WERI-Rb-1 (cell line): ENCODE measurements around the gene FHAD1.

Experiments
- DNase-seq: peaks from one replicate; pipeline ENCODE4 v3.0.0-alpha.2; 2020
- H3K27ac ChIP-seq: fragments of 250-450 bp; sonication (Bioruptor Pico); 2 replicates; pipeline ENCODE4 v1.5.1; 2020; ENCODE audit warnings: mild to moderate bottlenecking, moderate library complexity
- H3K27me3 ChIP-seq: fragments of 250-450 bp; sonication (Bioruptor Pico); 2 replicates; pipeline ENCODE4 v1.5.1; 2021; ENCODE audit warnings: mild to moderate bottlenecking, low read depth, moderate library complexity; ENCODE audit not compliant: insufficient read depth, severe bottlenecking
- H3K36me3 ChIP-seq: fragments of 250-450 bp; sonication (Bioruptor Pico); 2 replicates; pipeline ENCODE4 v1.5.1; 2020; ENCODE audit warnings: mild to moderate bottlenecking, moderate library complexity
- H3K4me3 ChIP-seq: 2 replicates; pipeline ENCODE4 v1.5.1; 2011; ENCODE audit warnings: low read depth, mild to moderate bottlenecking, control low read depth, low read length
- H3K9me3 ChIP-seq: fragments of 250-450 bp; sonication (Bioruptor Pico); 2 replicates; pipeline ENCODE4 v1.5.1; 2021; ENCODE audit warnings: mild to moderate bottlenecking, moderate library complexity; ENCODE audit not compliant: severe bottlenecking
- TF ChIP-seq, protein P1 (sequence below): IDR thresholded peaks from 2 replicates; pipeline ENCODE4 v1.5.1; 2011; ENCODE audit warnings: low read depth, mild to moderate bottlenecking, control low read depth, inconsistent platforms, low read length

FHAD1 gene

GRCh38 chr1:15442759-15443158, 195.7 kb downstream of the FHAD1 start:
- Histone ChIP-seq H3K36me3 (no peaks in the 10 kb centered on the region), H3K27me3 (no peaks in the 10 kb centered on the region), H3K27ac (no peak overlapping the region), H3K4me3 (no peak overlapping the region), H3K9me3 (no peaks in the 10 kb centered on the region)
- DNase-seq, result no peak
- TF ChIP-seq, protein P1, sequence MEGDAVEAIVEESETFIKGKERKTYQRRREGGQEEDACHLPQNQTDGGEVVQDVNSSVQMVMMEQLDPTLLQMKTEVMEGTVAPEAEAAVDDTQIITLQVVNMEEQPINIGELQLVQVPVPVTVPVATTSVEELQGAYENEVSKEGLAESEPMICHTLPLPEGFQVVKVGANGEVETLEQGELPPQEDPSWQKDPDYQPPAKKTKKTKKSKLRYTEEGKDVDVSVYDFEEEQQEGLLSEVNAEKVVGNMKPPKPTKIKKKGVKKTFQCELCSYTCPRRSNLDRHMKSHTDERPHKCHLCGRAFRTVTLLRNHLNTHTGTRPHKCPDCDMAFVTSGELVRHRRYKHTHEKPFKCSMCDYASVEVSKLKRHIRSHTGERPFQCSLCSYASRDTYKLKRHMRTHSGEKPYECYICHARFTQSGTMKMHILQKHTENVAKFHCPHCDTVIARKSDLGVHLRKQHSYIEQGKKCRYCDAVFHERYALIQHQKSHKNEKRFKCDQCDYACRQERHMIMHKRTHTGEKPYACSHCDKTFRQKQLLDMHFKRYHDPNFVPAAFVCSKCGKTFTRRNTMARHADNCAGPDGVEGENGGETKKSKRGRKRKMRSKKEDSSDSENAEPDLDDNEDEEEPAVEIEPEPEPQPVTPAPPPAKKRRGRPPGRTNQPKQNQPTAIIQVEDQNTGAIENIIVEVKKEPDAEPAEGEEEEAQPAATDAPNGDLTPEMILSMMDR, result no peak

- TF ChIP-seq, protein P1, result no peak
- H3K4me3 ChIP-seq, result no peak overlapping the region
Observed at GRCh38 chr1:15443281-15443680, 196.3 kb downstream of the FHAD1 start.

DNA sequence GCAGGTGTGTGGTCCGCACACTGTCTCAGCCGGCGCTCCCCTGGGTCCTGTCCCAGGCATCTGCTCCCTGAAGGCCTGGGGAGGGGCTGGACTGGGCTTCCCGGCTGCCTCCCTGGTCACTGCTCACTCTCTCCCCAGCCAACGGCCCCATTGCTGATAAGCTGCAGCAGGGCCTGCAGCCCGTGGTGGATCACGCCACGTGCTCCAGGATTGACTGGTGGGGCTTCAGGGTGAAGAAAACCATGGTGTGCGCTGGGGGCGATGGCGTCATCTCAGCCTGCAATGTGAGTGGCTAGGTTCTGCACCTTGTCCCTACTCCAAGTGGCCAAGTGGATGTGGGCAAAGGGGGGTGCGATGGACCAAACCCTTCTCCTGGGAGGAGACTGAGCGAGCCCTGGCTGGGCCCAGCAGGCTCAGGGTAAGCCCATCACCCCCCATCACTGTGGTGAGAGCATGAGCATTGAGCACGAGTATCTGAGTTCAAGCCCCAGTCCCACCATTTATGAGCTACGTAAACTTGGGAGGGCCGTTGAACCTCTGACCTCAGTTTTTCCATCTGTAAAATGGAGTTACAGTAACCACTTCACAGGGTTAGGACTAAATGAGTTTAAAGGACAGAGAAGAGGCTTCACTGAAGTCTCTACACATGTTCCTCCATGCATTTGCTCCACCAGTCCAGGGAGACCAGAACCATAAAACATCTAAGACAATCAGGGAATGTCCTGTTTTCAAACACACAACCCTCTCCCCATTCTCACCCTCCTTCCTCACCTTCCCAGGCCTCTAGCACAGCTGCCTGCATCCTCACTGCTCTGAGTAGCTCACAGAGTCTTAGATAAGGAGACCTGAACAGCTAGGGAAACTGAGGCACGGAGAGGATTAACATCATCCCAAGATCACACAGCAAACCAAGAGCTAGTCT, 197.7 kb downstream of the FHAD1 start:
- Histone ChIP-seq H3K9me3 (no peaks in the 10 kb centered on the region), H3K27me3 (no peaks in the 10 kb centered on the region), H3K27ac (no peak overlapping the region), H3K4me3 (no peak overlapping the region), H3K36me3 (no peaks in the 10 kb centered on the region)
- no peak for DNase-seq
- TF ChIP-seq, protein P1, result no peak

More at GRCh38 chr1:15443281-15443680, 196.3 kb downstream of the FHAD1 start:
- no peaks in the 10 kb centered on the region for H3K9me3 ChIP-seq
- no peak overlapping the region for H3K27ac ChIP-seq
- no peaks in the 10 kb centered on the region for H3K27me3 ChIP-seq
- no peaks in the 10 kb centered on the region for H3K36me3 ChIP-seq
- DNase-seq, result no peak

- no peak overlapping the region for H3K4me3 ChIP-seq
- DNase-seq, result no peak
Observed at GRCh38 chr1:15445390-15446122, 198.5 kb downstream of the FHAD1 start.

DNA sequence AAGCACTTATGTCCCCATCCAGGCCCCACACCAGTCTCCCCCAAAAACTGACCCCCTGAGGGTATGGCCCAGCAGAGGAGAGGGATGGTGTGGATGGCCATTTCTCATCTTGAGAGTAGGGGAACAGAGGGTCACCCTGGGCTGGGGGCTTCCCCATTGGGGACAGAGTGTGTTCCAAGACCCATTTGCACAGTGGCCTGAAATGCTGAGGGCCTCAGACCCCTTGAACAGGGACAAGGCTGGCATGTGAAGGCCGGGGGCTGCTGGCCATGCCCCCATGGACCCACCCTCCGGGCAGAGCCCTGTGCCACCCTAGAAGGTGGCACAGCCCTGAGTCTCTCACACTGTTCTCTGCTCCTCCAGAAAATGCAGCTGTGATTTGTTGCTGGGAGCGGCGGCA, 199.2 kb downstream of the FHAD1 start:
- Histone ChIP-seq H3K4me3 (no peak overlapping the region), H3K27ac (no peak overlapping the region), H3K36me3 (no peaks in the 10 kb centered on the region), H3K27me3 (no peaks in the 10 kb centered on the region), H3K9me3 (peaks cover 2% of the 10 kb centered on the region)
- DNase-seq, result no peak
- TF ChIP-seq, protein P1, result no peak

More at GRCh38 chr1:15445390-15446122, 198.5 kb downstream of the FHAD1 start:
- TF ChIP-seq, protein P1, result no peak
- Histone ChIP-seq H3K27ac (no peak overlapping the region), H3K36me3 (no peaks in the 10 kb centered on the region), H3K27me3 (no peaks in the 10 kb centered on the region), H3K9me3 (no peaks in the 10 kb centered on the region)
